NCI-H510A (cell line): ENCODE results near the gene MEPCE.

Source experiments
- DNase-seq: peaks from one replicate; lab custom pipeline; 2025; lab: John Stamatoyannopoulos, UW

The MEPCE gene

GRCh38 chr7:100464210-100464660 is 34.6 kb downstream of the MEPCE start, which contains the start of gene SPACDR:
Gene SPACDR (minus strand): TSS chr7:100464260. CDS start chr7:100464025, 235 bp downstream.
- no peak for DNase-seq

DNA sequence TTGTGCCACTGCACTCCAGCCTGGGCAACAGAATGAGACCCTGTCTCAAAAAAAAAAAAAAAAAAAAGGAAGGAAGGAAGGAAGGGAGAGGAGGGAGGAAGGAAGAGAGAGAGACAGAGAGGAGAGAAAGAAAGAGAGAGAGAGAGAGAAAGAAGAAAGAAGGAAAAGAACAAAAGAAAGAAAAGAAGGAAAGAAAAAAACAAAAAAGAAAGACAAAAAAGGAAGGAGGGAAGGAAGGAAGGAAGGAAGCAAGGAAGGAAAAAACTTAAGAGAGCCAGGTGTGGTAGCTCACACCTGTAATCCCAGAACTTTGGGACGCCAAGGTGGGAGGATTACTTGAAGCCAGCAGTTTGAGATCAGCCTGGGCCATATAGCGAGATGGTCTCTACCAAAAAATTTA is 35.2 kb downstream of the MEPCE start:
- DNase-seq = no peak

DNA sequence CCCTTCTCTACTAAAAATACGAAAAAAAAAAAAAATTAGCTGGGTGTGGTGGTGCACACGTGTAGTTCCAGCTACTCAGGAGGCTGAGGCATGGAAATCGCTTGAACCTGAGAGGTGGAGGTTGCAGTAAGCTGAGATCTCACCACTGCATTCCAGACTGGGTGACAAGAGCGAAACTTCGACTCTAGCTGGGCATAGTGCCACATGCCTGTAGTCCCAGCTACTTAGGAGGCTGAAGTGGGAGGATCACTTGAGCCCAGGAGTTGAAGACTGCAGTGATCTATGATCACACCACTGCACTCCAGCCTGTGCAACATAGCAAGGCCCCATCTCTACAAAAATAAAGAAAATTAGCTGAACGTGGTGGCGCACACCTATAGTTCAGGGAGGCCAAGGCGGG is 35.7 kb downstream of the MEPCE start:
- DNase-seq = no peak

GRCh38 chr7:100465702-100466311 is 36.2 kb downstream of the MEPCE start:
- no peak for DNase-seq

DNA sequence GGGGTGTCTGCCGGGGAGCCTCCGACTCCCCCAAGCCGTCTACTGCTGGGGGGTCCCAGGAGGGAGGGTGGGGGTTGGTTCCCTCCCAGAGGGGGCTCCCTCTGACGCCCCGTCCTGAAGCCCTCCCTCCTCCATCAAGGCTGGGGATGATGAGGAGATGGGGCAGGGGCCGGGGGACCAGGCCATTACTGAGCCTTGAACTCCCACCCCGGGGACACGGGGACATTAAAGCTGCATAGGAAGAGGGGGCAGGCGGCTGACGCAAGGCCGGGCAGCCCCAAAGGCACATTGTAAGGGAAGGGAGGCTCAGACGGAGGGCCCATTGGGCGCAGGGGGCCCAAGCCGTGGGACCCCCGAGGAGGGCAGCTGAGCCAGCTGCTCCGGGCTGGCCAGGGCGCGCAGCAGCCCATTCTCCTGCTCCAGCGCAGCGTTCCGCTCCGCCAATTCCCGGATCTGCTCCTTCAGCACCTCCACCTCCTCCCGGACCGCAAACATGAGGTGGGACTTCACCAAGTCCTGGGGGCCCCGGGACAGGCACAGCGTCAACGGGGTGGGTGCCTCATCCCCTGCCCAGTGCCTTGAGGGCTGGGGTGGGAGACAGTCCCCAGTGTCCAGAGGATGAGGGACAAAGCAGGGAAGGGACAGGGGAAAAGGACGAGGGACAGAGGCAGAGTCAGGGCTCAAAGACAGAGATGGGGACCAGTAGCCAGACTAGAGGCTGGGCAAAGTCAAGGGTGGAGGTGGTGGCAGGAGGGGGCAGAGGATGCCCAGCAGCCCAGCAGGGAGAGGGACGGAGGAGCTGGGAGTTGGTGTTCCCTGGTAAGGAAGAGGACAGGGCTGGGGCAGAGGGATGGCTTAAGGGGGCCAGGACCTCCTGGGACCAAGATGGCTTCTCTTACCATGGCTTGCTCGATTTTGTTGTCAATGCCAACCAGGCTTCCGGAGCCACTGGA is 37.3 kb downstream of the MEPCE start:
- no peak for DNase-seq

DNA sequence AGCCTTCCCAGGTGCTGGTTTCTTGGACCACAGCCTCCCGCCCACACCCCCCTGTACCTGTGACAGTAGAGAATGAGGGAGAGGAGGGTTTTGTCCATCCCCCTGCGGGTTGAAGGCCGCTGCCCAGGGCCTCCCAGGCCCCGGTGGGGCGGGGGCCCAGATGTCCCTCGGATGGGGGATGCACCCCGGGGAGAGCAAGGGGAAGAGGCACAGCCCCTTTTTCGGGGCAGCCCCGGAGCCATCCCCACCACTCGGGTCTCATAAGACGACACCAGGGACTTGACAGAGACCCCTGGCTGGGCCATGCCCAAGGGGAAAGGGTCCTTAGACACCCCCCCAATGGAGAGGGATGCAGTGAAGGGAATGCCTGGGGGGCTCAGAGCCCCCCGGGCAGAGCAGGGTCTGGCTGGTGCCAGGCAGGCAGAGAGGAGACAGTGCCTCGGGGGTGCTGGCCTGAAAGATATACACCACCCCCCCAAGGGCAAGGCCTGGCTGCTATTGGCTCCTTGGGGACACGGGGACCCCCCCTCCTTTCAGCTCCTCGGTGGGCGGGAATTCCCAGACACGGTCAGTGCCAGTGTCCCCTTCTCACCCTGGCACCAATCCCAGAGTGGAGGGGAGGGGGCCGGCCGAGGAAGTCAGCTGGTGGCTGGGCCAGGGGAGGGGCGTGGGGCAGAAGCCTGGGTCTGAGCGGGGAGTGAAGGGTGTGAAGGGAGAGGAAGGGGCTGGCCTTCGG is 38.2 kb downstream of the MEPCE start:
- DNase-seq = no peak

- no peak for DNase-seq
Observed at GRCh38 chr7:100469227-100470044, 39.8 kb downstream of the MEPCE start.

GRCh38 chr7:100471021-100471420 is 41.4 kb downstream of the MEPCE start:
- no peak for DNase-seq

DNA sequence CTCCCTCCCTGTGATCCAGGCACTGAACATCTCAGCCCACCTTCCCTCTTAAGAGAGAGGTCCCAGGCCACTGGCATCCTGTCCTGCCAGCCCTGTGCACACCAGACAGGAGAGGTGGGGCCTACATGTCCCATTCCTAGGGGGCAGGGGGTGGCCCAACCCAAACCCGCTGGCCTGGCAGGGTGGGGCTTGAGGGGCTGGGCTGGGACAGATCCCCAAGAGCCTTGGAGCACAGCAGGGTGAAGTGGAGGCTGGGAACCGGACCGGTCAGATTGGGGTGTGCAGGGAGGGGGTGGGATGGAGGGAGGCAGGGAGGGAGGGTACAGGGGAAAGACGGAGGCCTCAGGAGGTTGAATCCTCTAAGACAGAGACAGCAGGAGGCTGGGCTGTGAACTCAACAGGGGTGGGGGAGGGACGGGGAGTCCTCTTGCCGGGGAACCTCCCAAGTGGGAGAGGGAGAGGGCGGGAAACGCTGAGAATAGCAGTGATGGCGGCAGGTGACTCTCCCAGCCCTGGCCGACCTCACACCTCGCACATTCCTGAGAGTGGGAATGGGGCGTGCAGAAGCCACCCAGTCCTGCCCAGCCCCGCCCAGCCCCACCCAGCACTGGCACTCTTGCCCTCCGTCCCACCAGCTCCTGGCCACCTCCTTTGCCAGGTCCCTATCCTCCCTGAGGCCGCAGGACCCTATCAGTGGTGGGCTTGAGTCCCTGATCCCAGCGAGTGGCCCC is 42.7 kb downstream of the MEPCE start:
- DNase-seq = no peak

DNA sequence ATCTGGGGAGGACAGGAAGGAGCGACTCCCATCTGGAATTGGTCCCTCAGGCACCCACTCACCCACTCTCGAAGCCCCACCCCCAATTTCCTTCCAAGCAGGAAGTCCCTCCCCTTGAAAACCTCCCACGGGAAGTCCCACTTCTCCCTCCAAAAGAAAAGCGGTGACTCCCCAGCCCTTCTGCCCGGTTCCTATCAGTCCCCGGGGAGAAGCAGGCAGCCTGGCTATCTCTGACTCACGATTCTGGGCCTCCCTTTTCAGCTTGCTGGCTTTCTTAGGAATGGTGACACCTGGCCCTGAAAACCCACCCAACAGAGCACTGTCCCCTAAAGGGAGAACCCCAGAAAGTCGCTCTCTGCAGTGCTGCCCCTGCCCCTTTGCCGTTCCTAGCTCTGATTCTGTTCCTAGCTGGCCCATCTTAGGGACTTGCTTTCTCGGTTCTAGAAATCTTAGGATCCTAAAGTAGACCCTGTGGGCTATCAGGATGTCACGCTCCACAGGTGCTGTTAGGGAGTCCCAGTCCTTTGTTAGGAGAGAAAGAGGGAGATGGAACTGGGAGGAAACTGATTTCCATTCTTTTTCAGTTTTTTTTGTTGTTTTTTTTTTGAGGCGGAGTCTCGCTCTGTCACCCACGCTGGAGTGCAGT is 43.3 kb downstream of the MEPCE start:
- no peak for DNase-seq

DNA sequence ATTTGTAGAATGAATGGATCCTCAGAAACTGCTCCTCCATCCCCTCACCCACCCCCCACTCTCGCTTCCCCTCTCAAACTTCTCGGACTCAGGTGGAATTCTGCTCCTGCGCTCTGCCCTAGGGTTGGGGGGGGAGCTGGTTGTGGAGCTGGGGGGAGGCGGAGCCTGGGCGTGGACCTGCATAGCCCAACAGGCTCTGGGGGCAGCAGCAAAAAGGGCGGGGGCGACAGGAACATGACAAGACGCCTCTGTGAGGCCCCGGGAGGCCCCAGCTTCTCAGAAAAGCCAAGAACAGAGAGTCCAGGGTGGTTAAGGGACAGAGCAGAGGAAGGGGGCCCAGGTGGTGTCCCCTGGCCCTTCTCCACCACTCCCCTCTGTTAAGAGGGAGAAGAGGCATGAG is 45.9 kb downstream of the MEPCE start:
- DNase-seq = no peak

DNA sequence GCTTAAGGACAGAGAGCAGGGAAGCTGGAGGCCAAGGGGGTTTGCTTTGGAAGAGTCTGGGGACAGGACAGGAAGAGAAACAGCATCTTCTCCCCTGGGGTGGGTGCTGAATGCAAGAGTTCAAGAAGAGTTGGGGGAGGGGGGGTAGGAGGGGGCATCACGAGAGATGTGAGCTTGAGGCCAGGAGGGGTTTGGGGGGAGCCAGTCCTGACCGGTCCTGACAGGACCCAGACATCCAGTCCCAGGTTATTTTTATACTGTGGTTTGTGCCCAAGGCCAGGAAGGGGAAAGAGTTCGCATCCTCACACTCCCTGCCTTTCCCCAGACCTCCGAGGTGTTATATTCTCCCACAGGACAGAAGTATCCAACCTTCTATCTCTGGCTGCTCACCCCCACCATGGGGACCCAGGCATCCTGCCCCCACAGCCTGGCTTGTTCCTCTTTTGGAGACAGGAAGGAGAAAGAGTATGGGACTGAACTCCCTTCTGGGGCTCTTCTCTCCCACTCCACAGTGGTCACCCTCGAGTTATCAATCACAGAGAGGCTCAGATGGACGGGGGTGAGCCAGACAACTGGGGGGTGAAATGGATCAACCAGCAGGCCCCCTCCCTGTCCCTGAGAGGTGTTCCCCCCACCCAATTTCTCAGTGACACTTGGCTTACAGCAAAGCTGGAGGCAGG is 46.6 kb downstream of the MEPCE start:
- DNase-seq = no peak

GRCh38 chr7:100476903-100477870 is 47.6 kb downstream of the MEPCE start:
- DNase-seq = no peak

DNA sequence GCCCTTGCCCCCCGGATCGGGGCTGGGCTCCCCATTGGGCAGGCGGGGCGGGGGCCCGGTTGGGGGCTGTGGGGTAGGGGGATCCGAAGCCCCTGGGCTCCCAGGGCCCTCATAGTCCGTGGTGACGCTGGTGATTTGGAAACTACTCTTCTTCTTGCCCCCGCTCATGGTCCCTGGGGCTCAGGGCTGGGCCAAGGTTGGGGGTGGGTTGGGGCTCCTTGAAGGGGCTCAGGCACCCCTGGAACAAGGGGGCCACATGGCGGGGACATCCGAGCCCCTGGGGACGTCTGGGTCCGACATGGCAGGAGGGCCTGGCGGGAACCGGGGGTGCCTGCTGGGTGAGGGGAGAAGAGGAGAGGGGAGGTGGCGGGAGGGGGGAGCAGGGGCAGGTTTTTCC is 48.2 kb downstream of the MEPCE start:
- DNase-seq = no peak

DNA sequence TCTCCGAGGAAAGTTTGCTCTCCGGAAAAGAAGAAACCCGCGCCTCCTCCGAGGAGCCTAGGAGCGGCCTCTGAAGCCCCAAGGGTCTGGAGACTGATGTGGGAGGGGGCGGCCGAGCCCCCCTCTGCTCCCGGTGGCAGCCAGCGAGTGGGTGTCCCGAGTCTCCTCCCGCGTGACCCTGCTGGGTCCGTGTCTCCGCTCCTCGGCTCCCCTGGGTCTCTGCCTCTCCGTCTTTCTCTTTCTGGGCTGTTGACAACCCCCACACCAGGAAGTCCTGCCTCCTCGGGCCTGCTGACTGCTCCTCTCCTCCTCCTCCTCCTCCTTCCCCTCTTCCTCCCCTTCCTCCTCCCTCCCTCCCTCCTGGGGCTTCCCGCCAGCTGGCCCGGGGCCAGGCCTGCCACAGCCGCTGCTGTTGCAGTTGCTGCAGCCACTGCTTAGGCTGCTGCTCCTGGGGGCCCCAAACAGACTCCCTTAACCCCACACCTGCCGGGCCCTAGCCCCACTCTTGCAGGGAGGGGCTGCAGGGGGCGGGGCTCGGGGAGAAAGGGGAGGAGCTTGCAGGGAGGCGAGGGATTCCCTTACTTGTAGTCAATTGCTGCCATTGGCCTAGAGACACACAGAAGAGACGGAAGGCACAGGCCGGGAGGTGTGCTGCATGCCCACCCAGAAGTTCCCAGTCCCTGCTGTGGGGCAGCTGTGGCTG is 49.5 kb downstream of the MEPCE start, which contains the start of gene TSC22D4:
Gene TSC22D4 (minus strand): TSS at position 257 of the 703 bp plus-strand sequence. CDS start 1,176 bp downstream, outside the sequence.
- peak; percentile 69 for DNase-seq

GRCh38 chr7:100481466-100481865 is 51.8 kb downstream of the MEPCE start:
- DNase-seq = no peak

- DNase-seq = no peak
Observed at GRCh38 chr7:100482728-100483089, 53.1 kb downstream of the MEPCE start.
